H1 (cell line): ENCODE data around the gene MROH8. TPM values are rescaled to one million over a fixed set of nuclear protein-coding genes. Genes with fewer than 3 reads are reported as not detected.

Experiments used
- BACH1 ChIP-seq: IDR thresholded peaks from 2 replicates; pipeline ENCODE4 v1.6.1; 2012; ENCODE audit warnings: low read length, improper control_type of control experiment
- CHD7 ChIP-seq: fragments of 300-600 bp; sonication (generic); IDR thresholded peaks from 2 replicates; pipeline ENCODE4 v1.7.1; 2012; ENCODE audit warnings: low read length, moderate library complexity, mild to moderate bottlenecking, inconsistent platforms; ENCODE audit not compliant: insufficient replicate concordance
- EP300 ChIP-seq, 2 experiments: IDR thresholded peaks; 1 replicate in 1 of 2; 2 replicates in 1 of 2; pipeline ENCODE4 v1.6.1; 2011 to 2012; ENCODE audit warnings: low read depth in 2 of 2, low read length in 2 of 2, mild to moderate bottlenecking in 2 of 2, borderline replicate concordance in 1 of 2, inconsistent platforms in 1 of 2, moderate library complexity in 1 of 2
- GTF2F1 ChIP-seq: IDR thresholded peaks from 2 replicates; pipeline ENCODE4 v1.6.1; 2012; ENCODE audit warnings: low read depth, low read length, improper control_type of control experiment, borderline replicate concordance
- NANOG ChIP-seq: IDR thresholded peaks from 2 replicates; pipeline ENCODE4 v1.6.1; 2011; ENCODE audit warnings: low read length, low read depth, mild to moderate bottlenecking, inconsistent platforms; ENCODE audit not compliant: insufficient read depth, poor library complexity, severe bottlenecking
- PHF8 ChIP-seq: fragments of 200-600 bp; sonication (generic); conservative IDR thresholded peaks from 2 replicates; pipeline ENCODE4 v1.7.1; 2012; ENCODE audit warnings: low read depth, mild to moderate bottlenecking, inconsistent platforms, low read length, moderate library complexity
- RFX5 ChIP-seq: IDR thresholded peaks from 2 replicates; pipeline ENCODE4 v1.6.1; 2011; ENCODE audit warnings: low read depth, low read length, improper control_type of control experiment, borderline replicate concordance
- RNF2 ChIP-seq: fragments of 200-900, 300-1000 bp; sonication (generic); IDR thresholded peaks from 2 replicates; pipeline ENCODE4 v1.7.1; 2016; ENCODE audit warnings: borderline replicate concordance, low read depth, mild to moderate bottlenecking, antibody characterized with exemption, low read length; ENCODE audit not compliant: poor library complexity, severe bottlenecking; ENCODE audit errors: missing control alignments
- ZNF274 ChIP-seq: IDR thresholded peaks from 2 replicates; pipeline ENCODE4 v1.7.0; 2012; ENCODE audit warnings: low read length, borderline replicate concordance; ENCODE audit errors: extremely low read depth
- polyA plus RNA-seq, 7 experiments: library from polyadenylated mRNA; depleted of rRNA in 3 of 7; stranded (reverse) in 5 of 7; unstranded in 2 of 7; fragments of >200 nt in 5 of 7; fragments of 200-250 nt in 2 of 7; gene quantifications; 1 replicate in 5 of 7; 2 replicates in 1 of 7; 4 replicates in 1 of 7; pipeline versions ENCODE4 v1.2.1 to v1.2.3, GENCODE V29; 2011 to 2013; ENCODE audit warnings: missing spikeins in 2 of 7, mixed read lengths in 2 of 7
- total RNA-seq: library from RNA; stranded (reverse); fragmentation: NEBNext Ultra II Directional; extraction: Animal tissue kit (Norgen Biotek cat#: 25700); gene quantifications from 2 replicates; pipeline ENCODE4 v1.2.1, GENCODE V29; 2021

Gene MROH8
- total and polyA plus RNA-seq, 2 of the 8 experiments (the other 6 are each of a cell fraction or from before 2014, with no cell fraction given) = 0.50 to 0.86 TPM

- TF ChIP-seq RNF2 (no peak), NANOG (no peak), BACH1 (no peak), RFX5 (no peak), PHF8 (peak; percentile 99), ZNF274 (no peak), GTF2F1 (no peak), EP300 (IDR thresholded peaks at IDR 0.05; ENCODE audit: borderline replicate concordance in 1 of 2, low read depth in 2 of 2, low read length in 2 of 2) (no peak), CHD7 (no peak)
Measured at GRCh38 chr20:37095599-37096414, 83.5 kb downstream of the MROH8 start, which contains the start of gene RBL1 (continued).
